Limb (tissue), 2 donors: ENCODE measurements around the gene MYL3.

Experiments
- DNase-seq, 2 donors: peaks; one replicate each; pipeline ENCODE4 v3.0.0-alpha.2; 2016; ENCODE audit errors: extremely low spot score in 2 of 2

The MYL3 gene

DNA sequence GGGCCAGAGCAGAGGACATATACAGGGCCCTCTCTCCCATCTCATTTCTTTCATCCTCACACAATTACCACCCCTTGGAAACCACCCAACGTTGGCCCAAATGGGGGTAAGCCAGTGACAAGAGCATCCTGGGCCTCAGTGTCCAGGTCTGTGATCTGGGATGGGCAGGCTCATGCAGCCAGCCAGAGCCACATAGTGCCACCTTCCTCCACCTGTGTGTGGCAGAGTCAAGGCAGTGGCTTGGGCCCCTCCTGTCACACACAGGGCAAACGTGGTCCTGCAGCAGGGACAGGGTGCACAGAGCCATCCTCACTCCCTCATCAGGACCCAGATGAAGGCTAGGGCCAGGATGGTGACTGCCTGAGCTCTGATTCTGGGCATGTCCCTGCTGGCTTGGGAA lies 2.3 kb upstream of the MYL3 start:
- DNase-seq: no peak

GRCh38 chr3:46865031-46865507 lies 1.8 kb upstream of the MYL3 start:
- DNase-seq: no peak

- peak in 1 of 2 donors; percentile 32 for DNase-seq
Measured at GRCh38 chr3:46864061-46864881, 1.0 kb upstream of the MYL3 start.

DNA sequence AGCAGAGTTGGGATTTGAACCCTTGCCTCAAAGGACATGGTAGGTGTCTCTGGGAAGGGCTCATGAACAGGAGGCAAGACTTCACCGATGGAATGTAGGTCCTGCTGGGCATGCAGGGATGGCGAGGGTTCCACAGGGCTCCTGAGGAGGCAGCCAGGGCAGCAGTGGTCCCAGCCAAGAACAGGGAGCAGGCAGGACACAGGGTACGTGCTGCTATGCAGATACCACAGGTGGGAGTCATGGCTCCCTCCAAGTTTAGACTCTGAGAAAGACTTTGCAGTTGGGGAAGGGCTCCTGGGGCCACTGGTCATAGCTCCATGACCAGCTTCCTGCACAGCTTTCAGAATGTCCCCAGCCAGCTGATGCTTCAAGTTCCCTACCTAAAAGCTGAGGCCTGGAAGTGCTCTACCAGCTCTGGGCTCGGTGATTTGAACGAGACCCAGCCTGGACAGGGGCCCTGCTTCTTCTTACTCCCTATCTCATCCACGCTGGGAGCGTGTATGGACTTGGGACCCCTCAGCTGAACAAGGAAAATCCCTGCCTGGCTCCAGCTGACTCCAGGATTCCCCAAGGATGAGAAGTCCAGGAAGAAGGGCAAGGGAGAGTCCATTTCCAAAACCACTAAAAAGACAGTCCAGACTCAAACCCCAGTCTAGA lies 747 bp downstream of the MYL3 start:
- peak in 1 of 2 donors; percentile 21 for DNase-seq

- DNase-seq: peak in 1 of 2 donors; percentile 25
Measured at GRCh38 chr3:46861605-46862368, 1.5 kb downstream of the MYL3 start.

GRCh38 chr3:46860810-46861604 lies 2.2 kb downstream of the MYL3 start:
- peak in 1 of 2 donors; percentile 18 for DNase-seq

- DNase-seq: peak in 1 of 2 donors; percentile 38
Measured at GRCh38 chr3:46860017-46860809, 3.0 kb downstream of the MYL3 start.

GRCh38 chr3:46859001-46859710 lies 4.1 kb downstream of the MYL3 start:
- no peak for DNase-seq

DNA sequence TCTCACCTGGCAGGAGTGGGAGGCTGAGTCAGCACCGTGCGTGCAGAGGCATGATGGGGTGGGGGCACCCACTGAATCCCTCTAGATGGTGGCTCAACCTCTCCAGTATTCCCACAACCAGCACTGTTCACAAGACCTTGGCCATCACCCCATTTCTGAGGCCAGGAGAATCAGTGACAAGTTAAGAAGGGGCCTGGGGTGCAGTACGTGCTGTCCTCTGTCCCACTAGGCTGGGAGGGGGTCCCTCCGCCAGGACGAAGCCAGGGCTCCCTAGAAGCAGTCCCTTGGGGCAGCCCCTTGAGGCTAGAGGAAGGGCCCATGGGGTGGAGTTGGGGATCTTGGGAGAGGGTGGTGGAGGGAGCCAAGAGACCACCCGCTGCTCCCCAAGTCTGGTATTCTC lies 4.8 kb downstream of the MYL3 start:
- DNase-seq: peak in 1 of 2 donors; percentile 20

- no peak for DNase-seq
Measured at GRCh38 chr3:46857485-46858341, 5.5 kb downstream of the MYL3 start.

- peak in 1 of 2 donors; percentile 26 for DNase-seq
Measured at GRCh38 chr3:46856576-46857471, 6.4 kb downstream of the MYL3 start.

DNA sequence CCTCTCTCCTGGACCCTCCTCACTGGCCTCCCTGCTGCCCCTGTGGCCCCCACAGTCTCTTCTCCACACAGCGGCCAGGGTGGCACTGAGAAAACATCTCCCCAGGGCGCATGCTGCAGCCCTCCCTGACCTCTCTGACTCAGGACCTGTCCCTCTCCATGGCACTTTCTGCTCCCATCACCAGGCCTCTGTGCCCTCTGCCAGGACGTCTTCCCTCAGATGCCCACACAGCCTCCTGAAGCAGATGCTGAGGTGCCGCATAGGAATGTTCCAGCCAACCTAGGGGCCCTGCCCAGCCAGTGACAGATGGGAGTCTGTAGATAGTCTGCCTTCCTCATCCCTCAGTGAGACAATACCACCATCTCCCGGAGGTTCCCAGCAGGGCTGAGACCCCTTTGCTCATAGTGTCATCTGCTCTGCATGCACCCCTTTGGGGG lies 8.7 kb downstream of the MYL3 start:
- DNase-seq: no peak

DNA sequence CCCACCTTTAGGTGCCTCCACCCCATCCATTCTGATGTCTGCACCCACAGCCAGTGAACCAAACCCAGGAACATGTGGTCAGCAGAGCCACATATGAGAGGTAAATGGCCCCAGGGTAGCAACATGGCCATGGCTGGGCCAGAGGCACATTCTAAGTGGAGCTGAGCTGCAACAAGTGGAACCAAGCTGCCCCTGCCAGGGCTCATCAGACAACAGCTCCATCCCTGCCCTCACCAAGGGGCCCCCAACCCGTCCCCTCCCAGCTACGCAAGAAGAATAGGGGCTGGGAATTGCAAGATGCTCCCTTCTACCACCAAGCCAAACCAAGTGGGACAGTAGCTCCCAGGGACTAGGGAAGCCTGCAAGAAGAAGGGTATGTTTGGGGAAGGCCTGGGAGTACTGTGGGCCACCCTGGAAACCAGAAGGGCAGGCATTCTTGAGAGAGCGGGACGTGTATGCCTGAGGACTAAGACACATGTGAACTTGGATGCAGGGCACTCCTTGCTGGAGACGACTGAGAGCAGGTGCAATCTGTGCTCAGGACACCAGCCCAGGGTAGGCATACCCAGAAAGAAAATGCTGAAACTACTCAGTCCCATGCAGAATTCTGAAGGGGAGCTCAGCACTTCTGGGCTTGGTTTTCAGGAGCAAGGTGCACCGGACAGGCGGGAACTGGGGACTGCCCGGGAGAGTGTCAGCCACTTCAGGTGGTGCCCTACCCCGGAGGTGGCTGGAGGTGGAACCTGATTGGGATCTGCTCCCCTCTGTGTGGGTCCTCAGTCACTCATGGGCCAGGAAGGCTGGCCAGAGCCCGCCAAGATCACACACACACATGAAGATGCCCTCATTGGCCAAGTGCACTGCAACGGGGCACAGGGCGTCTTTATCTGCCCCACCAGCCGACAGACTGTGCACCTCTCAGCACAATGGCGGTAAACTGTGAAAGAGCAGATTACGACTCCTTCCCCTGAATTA lies 9.5 kb downstream of the MYL3 start:
- DNase-seq: no peak

GRCh38 chr3:46852839-46853355 lies 10.3 kb downstream of the MYL3 start:
- no peak for DNase-seq

GRCh38 chr3:46852334-46852720 lies 10.9 kb downstream of the MYL3 start:
- DNase-seq: no peak
